Right renal cortex interstitium (tissue), 3 donors: ENCODE measurements around the gene PDGFB. TPM values are rescaled to one million over a fixed set of nuclear protein-coding genes. Genes with fewer than 3 reads are reported as not detected.

ENCODE experiments used
- DNase-seq, 3 donors: peaks; one replicate each; pipeline ENCODE4 v3.0.0-alpha.2; 2013; ENCODE audit warnings: low read depth in 3 of 3, low spot score in 2 of 3
- polyA plus RNA-seq, 3 donors: library from polyadenylated mRNA; unstranded; fragments of 120-200 nt; gene quantifications; one replicate each; pipeline ENCODE4 v1.2.1, GENCODE V29; 2013; ENCODE audit not compliant: insufficient read length in 3 of 3

The PDGFB gene
- 10 to 100 TPM; 13.0 to 16.7 (median 13.3) TPM for polyA plus RNA-seq

- DNase-seq = no peak
Measured at GRCh38 chr22:39244496-39245129, at the start of gene PDGFB. TSS of gene PDGFB (minus strand) at chr22:39244982. CDS start at chr22:39243963, 1,019 bp downstream.

GRCh38 chr22:39293766-39294368 is 49.1 kb upstream of the PDGFB start:
- DNase-seq = no peak

- DNase-seq = peak in 1 of 3 donors; percentile 58
Measured at GRCh38 chr22:39292561-39293074, 47.8 kb upstream of the PDGFB start.

- DNase-seq = no peak
Measured at GRCh38 chr22:39292031-39292462, 47.3 kb upstream of the PDGFB start.

GRCh38 chr22:39291523-39291922 is 46.7 kb upstream of the PDGFB start:
- DNase-seq = no peak

- no peak for DNase-seq
Measured at GRCh38 chr22:39290724-39291161, 46.0 kb upstream of the PDGFB start.

GRCh38 chr22:39289975-39290720 is 45.4 kb upstream of the PDGFB start:
- DNase-seq = no peak

GRCh38 chr22:39289533-39289932 is 44.8 kb upstream of the PDGFB start:
- no peak for DNase-seq

GRCh38 chr22:39288135-39288898 is 43.5 kb upstream of the PDGFB start:
- DNase-seq = no peak

- no peak for DNase-seq
Measured at GRCh38 chr22:39287076-39287725, 42.4 kb upstream of the PDGFB start.

- DNase-seq = no peak
Measured at GRCh38 chr22:39284983-39285382, 40.2 kb upstream of the PDGFB start.

GRCh38 chr22:39284142-39284980 is 39.6 kb upstream of the PDGFB start:
- DNase-seq = no peak

- DNase-seq = no peak
Measured at GRCh38 chr22:39283322-39284141, 38.8 kb upstream of the PDGFB start.

- DNase-seq = no peak
Measured at GRCh38 chr22:39282645-39283321, 38.0 kb upstream of the PDGFB start.

- DNase-seq = no peak
Measured at GRCh38 chr22:39281126-39281525, 36.3 kb upstream of the PDGFB start.

GRCh38 chr22:39280250-39280649 is 35.5 kb upstream of the PDGFB start:
- no peak for DNase-seq

- DNase-seq = no peak
Measured at GRCh38 chr22:39279170-39279850, 34.5 kb upstream of the PDGFB start.
